H1 (cell line): Measurements from ENCODE around the gene LRRC45. TPM values are rescaled to one million over a fixed set of nuclear protein-coding genes. Genes with fewer than 3 reads are reported as not detected.

Source experiments
- CTCF ChIA-PET: fragments of 300-600 bp; sonication (Branson Sonifier 250); formaldehyde crosslinking; loops from one replicate; lab custom pipeline; 2021; ENCODE audit not compliant: partially characterized antibody; lab: Charles Lee
- POLR2A ChIA-PET: fragments of 300-600 bp; sonication (Branson Sonifier 250); formaldehyde crosslinking; loops from one replicate; lab custom pipeline; 2021; ENCODE audit warnings: inconsistent platforms; ENCODE audit not compliant: partially characterized antibody; lab: Charles Lee
- DNase-seq, 2 experiments: peaks; one replicate each; pipeline versions ENCODE4 v3.0.0 to v3.0.0-alpha.2; 2010 to 2022; ENCODE audit warnings: low spot score in 2 of 2, low read depth in 1 of 2, mixed read lengths in 1 of 2
- FAIRE-seq: peaks from 2 replicates; lab custom pipeline; 2011; peaks lifted over from hg19 to GRCh38; lab: Jason Lieb, UNC
- H2AFZ ChIP-seq: 2 replicates; pipeline ENCODE4 v1.8.1; 2012; ENCODE audit warnings: low read length, inconsistent platforms
- H2AK5ac ChIP-seq: 2 replicates; pipeline ENCODE4 v1.6.1; 2013; ENCODE audit warnings: low read depth, low read length
- H2BK120ac ChIP-seq: replicated peaks from 2 replicates; pipeline ENCODE3; 2013; ENCODE audit warnings: low read depth, low read length, inconsistent platforms
- H2BK12ac ChIP-seq: 2 replicates; pipeline ENCODE4 v1.6.1; 2013; ENCODE audit warnings: low read depth, low read length
- H2BK15ac ChIP-seq: 2 replicates; pipeline ENCODE4 v1.6.1; 2013; ENCODE audit warnings: low read length
- H2BK20ac ChIP-seq: 2 replicates; pipeline ENCODE4 v1.6.1; 2013; ENCODE audit warnings: low read length
- H2BK5ac ChIP-seq: 2 replicates; pipeline ENCODE4 v1.6.1; 2013; ENCODE audit warnings: low read depth, low read length
- H3K14ac ChIP-seq: 2 replicates; pipeline ENCODE4 v1.6.1; 2013; ENCODE audit warnings: inconsistent platforms; ENCODE audit not compliant: insufficient read length
- H3K18ac ChIP-seq: 2 replicates; pipeline ENCODE4 v1.6.1; 2013; ENCODE audit warnings: low read length; ENCODE audit errors: extremely low read depth
- H3K23ac ChIP-seq: 2 replicates; pipeline ENCODE4 v1.6.1; 2013; ENCODE audit warnings: inconsistent platforms; ENCODE audit not compliant: insufficient read length
- H3K23me2 ChIP-seq: 2 replicates; pipeline ENCODE4 v1.6.1; 2013; ENCODE audit warnings: low read depth, low read length
- H3K27ac ChIP-seq: 2 replicates; pipeline ENCODE4 v1.6.1; 2011; ENCODE audit warnings: low read depth, low read length, inconsistent platforms
- H3K27me3 ChIP-seq, 4 experiments: replicated peaks in 1 of 4; 1 replicate in 1 of 4; 2 replicates in 3 of 4; pipeline versions ENCODE4 v1.6.1 to v1.8.1; 2011 to 2013; ENCODE audit warnings: low read length in 3 of 4, mild to moderate bottlenecking in 3 of 4, inconsistent platforms in 2 of 4, mixed read lengths in 2 of 4, moderate library complexity in 1 of 4; ENCODE audit not compliant: control insufficient read depth in 3 of 4, insufficient read depth in 3 of 4; ENCODE audit errors: extremely low read depth in 1 of 4
- H3K36me3 ChIP-seq, 4 experiments: 2 replicates each; pipeline versions ENCODE4 v1.6.1 to v1.8.1; 2011 to 2013; ENCODE audit warnings: mild to moderate bottlenecking in 4 of 4, low read length in 3 of 4, moderate library complexity in 2 of 4, control low read depth in 1 of 4, inconsistent platforms in 1 of 4; ENCODE audit not compliant: insufficient read depth in 4 of 4, control insufficient read depth in 2 of 4
- H3K4ac ChIP-seq: replicated peaks from 2 replicates; pipeline ENCODE3; 2013; ENCODE audit warnings: low read length, low read depth, mixed read lengths, inconsistent platforms; ENCODE audit not compliant: insufficient read length
- H3K4me1 ChIP-seq, 4 experiments: replicated peaks in 1 of 4; 1 replicate in 1 of 4; 2 replicates in 3 of 4; pipeline versions ENCODE4 v1.6.1 to v1.8.1; 2011 to 2013; ENCODE audit warnings: low read length in 3 of 4, inconsistent platforms in 2 of 4, mixed read lengths in 1 of 4; ENCODE audit not compliant: insufficient read depth in 4 of 4, control insufficient read depth in 3 of 4
- H3K4me2 ChIP-seq, 2 experiments: 2 replicates each; pipeline versions ENCODE4 v1.6.1 to v1.8.1; 2011 to 2013; ENCODE audit warnings: low read depth in 2 of 2, low read length in 2 of 2, control low read depth in 1 of 2, inconsistent platforms in 1 of 2, mild to moderate bottlenecking in 1 of 2; ENCODE audit not compliant: insufficient read depth in 1 of 2
- H3K4me3 ChIP-seq, 4 experiments: fragments of 200-600, 300-600 bp in 1 of 4; sonication (generic), shearing (Covaris generic), sonication (Bioruptor Twin) in 1 of 4; 2 replicates each; pipeline versions ENCODE4 v1.5.1 to v1.8.1; 2011 to 2016; ENCODE audit warnings: low read length in 4 of 4, low read depth in 3 of 4, control low read depth in 2 of 4, inconsistent platforms in 2 of 4, mild to moderate bottlenecking in 2 of 4, mixed read lengths in 1 of 4, moderate library complexity in 1 of 4; ENCODE audit not compliant: insufficient read depth in 2 of 4; ENCODE audit errors: extremely low read depth in 1 of 4
- H3K56ac ChIP-seq: replicated peaks from 2 replicates; pipeline ENCODE3; 2013; ENCODE audit warnings: low read depth, mild to moderate bottlenecking, mixed read lengths, low read length, inconsistent platforms; ENCODE audit not compliant: insufficient read length
- H3K79me1 ChIP-seq: 2 replicates; pipeline ENCODE4 v1.6.1; 2013; ENCODE audit warnings: low read depth, low read length, control low read depth
- H3K79me2 ChIP-seq, 2 experiments: 2 replicates each; pipeline versions ENCODE4 v1.6.1 to v1.8.1; 2012 to 2013; ENCODE audit warnings: low read length in 2 of 2, mild to moderate bottlenecking in 2 of 2, inconsistent platforms in 1 of 2; ENCODE audit not compliant: insufficient read depth in 2 of 2, control insufficient read depth in 1 of 2
- H3K9ac ChIP-seq, 4 experiments: replicated peaks in 1 of 4; 1 replicate in 1 of 4; 2 replicates in 3 of 4; pipeline versions ENCODE4 v1.6.1 to v1.8.1; 2011 to 2013; ENCODE audit warnings: low read depth in 3 of 4, low read length in 3 of 4, control low read depth in 2 of 4, mild to moderate bottlenecking in 2 of 4, moderate library complexity in 2 of 4, inconsistent platforms in 1 of 4; ENCODE audit errors: extremely low read depth in 1 of 4
- H3K9me3 ChIP-seq, 2 experiments: 2 replicates each; pipeline versions ENCODE4 v1.6.1 to v1.8.1; 2012 to 2013; ENCODE audit warnings: mild to moderate bottlenecking in 2 of 2, moderate library complexity in 2 of 2, control low read depth in 1 of 2, inconsistent platforms in 1 of 2, low read depth in 1 of 2, low read length in 1 of 2, mixed read lengths in 1 of 2; ENCODE audit not compliant: insufficient read depth in 2 of 2
- H4K20me1 ChIP-seq, 2 experiments: replicated peaks in 1 of 2; 2 replicates each; pipeline versions ENCODE3 to v1.8.1; 2011 to 2013; ENCODE audit warnings: inconsistent platforms in 2 of 2, low read length in 2 of 2, mild to moderate bottlenecking in 1 of 2; ENCODE audit not compliant: insufficient read depth in 2 of 2, control insufficient read depth in 1 of 2
- H4K5ac ChIP-seq: 2 replicates; pipeline ENCODE4 v1.6.1; 2013; ENCODE audit warnings: low read length, low read depth, mixed read lengths, inconsistent platforms; ENCODE audit not compliant: insufficient read length
- H4K8ac ChIP-seq: 2 replicates; pipeline ENCODE4 v1.8.0; 2013; ENCODE audit warnings: mild to moderate bottlenecking, moderate library complexity, low read length, inconsistent platforms; ENCODE audit not compliant: insufficient read depth; ENCODE audit errors: extremely low read depth
- H4K91ac ChIP-seq: replicated peaks from 2 replicates; pipeline ENCODE3; 2013; ENCODE audit warnings: low read length, mixed read lengths, inconsistent platforms; ENCODE audit not compliant: insufficient read length
- EGR1 ChIP-seq: IDR thresholded peaks from 2 replicates; pipeline ENCODE4 v1.6.1; 2011; ENCODE audit warnings: low read depth, low read length, borderline replicate concordance
- EZH2 ChIP-seq: fragments of 200-600 bp; sonication (generic); IDR thresholded peaks from 2 replicates; pipeline ENCODE4 v1.7.1; 2012; ENCODE audit warnings: low read depth, mild to moderate bottlenecking, moderate library complexity, low read length, inconsistent platforms; ENCODE audit not compliant: severe bottlenecking
- FOSL1 ChIP-seq: IDR thresholded peaks from 2 replicates; pipeline ENCODE4 v1.6.1; 2011; ENCODE audit warnings: mild to moderate bottlenecking, low read depth, low read length, moderate library complexity; ENCODE audit not compliant: insufficient read depth
- HDAC2 ChIP-seq, 2 experiments: fragments of 300-600 bp in 1 of 2; sonication (generic) in 1 of 2; IDR thresholded peaks; 2 replicates each; pipeline ENCODE4 v1.6.1; 2011 to 2012; ENCODE audit warnings: low read depth in 2 of 2, low read length in 2 of 2, mild to moderate bottlenecking in 2 of 2, moderate library complexity in 2 of 2, borderline replicate concordance in 1 of 2, inconsistent platforms in 1 of 2
- JUND ChIP-seq: IDR thresholded peaks from 2 replicates; pipeline ENCODE4 v1.6.1; 2011; ENCODE audit warnings: mild to moderate bottlenecking, improper control_type of control experiment, low read length
- MAFK ChIP-seq: IDR thresholded peaks from 2 replicates; pipeline ENCODE4 v1.6.1; 2012; ENCODE audit warnings: low read depth, mild to moderate bottlenecking, improper control_type of control experiment, low read length
- NRF1 ChIP-seq: IDR thresholded peaks from 2 replicates; pipeline ENCODE4 v1.6.1; 2011; ENCODE audit warnings: mild to moderate bottlenecking, low read depth, low read length, improper control_type of control experiment
- RAD21 ChIP-seq, 2 experiments: IDR thresholded peaks in 1 of 2; conservative IDR thresholded peaks in 1 of 2; 2 replicates each; pipeline ENCODE4 v1.6.1; 2011; ENCODE audit warnings: low read depth in 2 of 2, low read length in 2 of 2, improper control_type of control experiment in 1 of 2, inconsistent platforms in 1 of 2, mild to moderate bottlenecking in 1 of 2, moderate library complexity in 1 of 2
- RBBP5 ChIP-seq: IDR thresholded peaks from 2 replicates; pipeline ENCODE4 v1.7.1; 2012; ENCODE audit warnings: low read depth, mild to moderate bottlenecking, inconsistent platforms, low read length, moderate library complexity, borderline replicate concordance
- TEAD4 ChIP-seq: IDR thresholded peaks from 2 replicates; pipeline ENCODE4 v1.6.1; 2012; ENCODE audit warnings: low read depth, low read length, inconsistent platforms, mixed read lengths
- WGBS, 2 experiments: shearing (Covaris generic) in 1 of 2; methylation state at CpG; one replicate each; pipeline versions ENCODE4 v1.1.6 to v1.1.7; 2013 to 2015; ENCODE audit warnings: low lambda C conversion rate in 2 of 2, mixed read lengths in 2 of 2, inconsistent platforms in 1 of 2, low coverage in 1 of 2, missing lambda C conversion rate in 1 of 2; ENCODE audit not compliant: insufficient replicate concordance in 2 of 2, insufficient coverage in 1 of 2, insufficient read length in 1 of 2; ENCODE audit errors: extremely low coverage in 1 of 2, missing lambda C conversion rate in 1 of 2; 5-methylcytosine and 5-hydroxymethylcytosine counted together
- polyA plus RNA-seq, 7 experiments: library from polyadenylated mRNA; depleted of rRNA in 3 of 7; stranded (reverse) in 5 of 7; unstranded in 2 of 7; fragments of >200 nt in 5 of 7; fragments of 200-250 nt in 2 of 7; gene quantifications; 1 replicate in 5 of 7; 2 replicates in 1 of 7; 4 replicates in 1 of 7; pipeline versions ENCODE4 v1.2.1 to v1.2.3, GENCODE V29; 2011 to 2013; ENCODE audit warnings: missing spikeins in 2 of 7, mixed read lengths in 2 of 7
- total RNA-seq: library from RNA; stranded (reverse); fragmentation: NEBNext Ultra II Directional; extraction: Animal tissue kit (Norgen Biotek cat#: 25700); gene quantifications from 2 replicates; pipeline ENCODE4 v1.2.1, GENCODE V29; 2021

LRRC45 gene
- total and polyA plus RNA-seq, 2 of the 8 experiments (the other 6 are each of a cell fraction or from before 2014, with no cell fraction given): 11.5 to 29.0 TPM

DNA sequence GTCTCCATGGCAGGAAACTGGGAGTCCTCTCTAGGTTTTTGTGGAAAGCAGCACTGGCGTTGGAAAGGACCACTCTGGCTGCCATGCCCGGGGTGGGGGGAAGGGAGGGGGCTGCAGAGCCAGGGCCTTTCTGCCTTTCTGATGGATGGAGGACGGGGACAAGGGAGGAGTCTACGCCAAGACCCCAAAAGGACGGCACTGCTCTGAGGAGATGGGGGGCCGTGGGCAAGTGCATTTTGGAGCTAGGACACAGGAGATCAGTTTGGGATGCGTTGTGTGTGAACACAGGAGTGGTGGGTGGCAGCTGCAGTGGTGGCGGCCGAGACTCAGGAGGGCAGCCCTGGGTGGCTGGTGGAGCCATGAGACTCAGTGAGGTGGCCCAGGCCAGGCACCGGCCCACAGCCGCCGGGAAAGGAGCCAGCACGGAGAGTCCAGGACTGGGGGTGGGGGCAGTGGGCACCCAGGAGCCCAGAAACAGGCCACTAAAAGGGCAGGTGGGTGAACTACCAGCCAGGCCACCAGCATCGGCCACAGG is 2.5 kb upstream of the LRRC45 start:
- Histone ChIP-seq H3K18ac (no peak overlapping the region), H4K5ac (no peak overlapping the region), H2BK15ac (no peak overlapping the region), H2AK5ac (no peak overlapping the region), H4K91ac (no peak overlapping the region), H3K56ac (no peak overlapping the region), H3K14ac (no peak overlapping the region), H2BK20ac (no peak overlapping the region), H3K23me2 (peaks cover 12% of the 10 kb centered on the region), H3K9me3 (no peaks in the 10 kb centered on the region), H3K79me1 (peaks cover 4% of the 10 kb centered on the region; the same call in 1 of the 2 replicates), H3K4me1 (peaks cover 0 to 14% (median 8%) of the 10 kb centered on the region in 4 experiments; a peak in 5 of 7 replicates), H3K4ac (no peak overlapping the region), H2BK5ac (no peak overlapping the region), H3K36me3 (no peaks in the 10 kb centered on the region), H2AFZ (no peak overlapping the region), H3K23ac (no peak overlapping the region), H4K20me1 (peaks cover 7 to 13% of the 10 kb centered on the region in 2 experiments), H3K79me2 (peaks cover 0 to 12% of the 10 kb centered on the region in 2 experiments; a peak in 1 of 4 replicates), H4K8ac (peak overlapping the region; percentile 6; the same call in 1 of the 2 replicates), H2BK120ac (no peak overlapping the region), H3K9ac (no peak overlapping the region), H3K4me2 (no peak overlapping the region), H3K27me3 (no peaks in the 10 kb centered on the region), H2BK12ac (no peak overlapping the region), H3K27ac (no peak overlapping the region), H3K4me3 (no peak overlapping the region)
- POLR2A ChIA-PET: interaction anchor here (0.6 to 4.3 kb wide), 24 partner anchors 8 to 134 kb away, joined by 3 to 15 read pairs (median 4); partner anchors contain the start of genes DCXR, DUS1L, FASN and NOTUM
- DNase-seq (no peak), FAIRE-seq (no peak)
- WGBS, 2 experiments: 89% methylated on average over 11 of the region's 14 CpGs; no CpG with 5 or more reads in 1 of the 2 experiments
- CTCF ChIA-PET: interaction anchor here (0.6 to 4.7 kb wide), 48 partner anchors 9 to 330 kb away, joined by 3 to 29 read pairs (median 4); partner anchors contain the start of genes ASPSCR1, DCXR, DUS1L and MAFG
- TF ChIP-seq RAD21 (IDR thresholded peaks at IDR 0.05 in 1 of 2, conservative IDR thresholded peaks at IDR 0.05 in 1 of 2; ENCODE audit: low read depth in 2 of 2, low read length in 2 of 2) (no peak), FOSL1 (no peak), HDAC2 (IDR thresholded peaks at IDR 0.05; ENCODE audit: borderline replicate concordance in 1 of 2, low read depth in 2 of 2, low read length in 2 of 2) (no peak), TEAD4 (no peak), EZH2 (no peak), JUND (no peak), MAFK (no peak), NRF1 (no peak), EGR1 (no peak), RBBP5 (no peak)
